Measurements from ENCODE around the gene SEMA4G.
A peak's percentile ranks its signal among the peaks of the same experiment; 100 is the strongest.

The SEMA4G gene, protein sequence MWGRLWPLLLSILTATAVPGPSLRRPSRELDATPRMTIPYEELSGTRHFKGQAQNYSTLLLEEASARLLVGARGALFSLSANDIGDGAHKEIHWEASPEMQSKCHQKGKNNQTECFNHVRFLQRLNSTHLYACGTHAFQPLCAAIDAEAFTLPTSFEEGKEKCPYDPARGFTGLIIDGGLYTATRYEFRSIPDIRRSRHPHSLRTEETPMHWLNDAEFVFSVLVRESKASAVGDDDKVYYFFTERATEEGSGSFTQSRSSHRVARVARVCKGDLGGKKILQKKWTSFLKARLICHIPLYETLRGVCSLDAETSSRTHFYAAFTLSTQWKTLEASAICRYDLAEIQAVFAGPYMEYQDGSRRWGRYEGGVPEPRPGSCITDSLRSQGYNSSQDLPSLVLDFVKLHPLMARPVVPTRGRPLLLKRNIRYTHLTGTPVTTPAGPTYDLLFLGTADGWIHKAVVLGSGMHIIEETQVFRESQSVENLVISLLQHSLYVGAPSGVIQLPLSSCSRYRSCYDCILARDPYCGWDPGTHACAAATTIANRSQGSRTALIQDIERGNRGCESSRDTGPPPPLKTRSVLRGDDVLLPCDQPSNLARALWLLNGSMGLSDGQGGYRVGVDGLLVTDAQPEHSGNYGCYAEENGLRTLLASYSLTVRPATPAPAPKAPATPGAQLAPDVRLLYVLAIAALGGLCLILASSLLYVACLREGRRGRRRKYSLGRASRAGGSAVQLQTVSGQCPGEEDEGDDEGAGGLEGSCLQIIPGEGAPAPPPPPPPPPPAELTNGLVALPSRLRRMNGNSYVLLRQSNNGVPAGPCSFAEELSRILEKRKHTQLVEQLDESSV
- total RNA-seq: 0.35 to 1.1 reads per million in 2 experiments

DNA sequence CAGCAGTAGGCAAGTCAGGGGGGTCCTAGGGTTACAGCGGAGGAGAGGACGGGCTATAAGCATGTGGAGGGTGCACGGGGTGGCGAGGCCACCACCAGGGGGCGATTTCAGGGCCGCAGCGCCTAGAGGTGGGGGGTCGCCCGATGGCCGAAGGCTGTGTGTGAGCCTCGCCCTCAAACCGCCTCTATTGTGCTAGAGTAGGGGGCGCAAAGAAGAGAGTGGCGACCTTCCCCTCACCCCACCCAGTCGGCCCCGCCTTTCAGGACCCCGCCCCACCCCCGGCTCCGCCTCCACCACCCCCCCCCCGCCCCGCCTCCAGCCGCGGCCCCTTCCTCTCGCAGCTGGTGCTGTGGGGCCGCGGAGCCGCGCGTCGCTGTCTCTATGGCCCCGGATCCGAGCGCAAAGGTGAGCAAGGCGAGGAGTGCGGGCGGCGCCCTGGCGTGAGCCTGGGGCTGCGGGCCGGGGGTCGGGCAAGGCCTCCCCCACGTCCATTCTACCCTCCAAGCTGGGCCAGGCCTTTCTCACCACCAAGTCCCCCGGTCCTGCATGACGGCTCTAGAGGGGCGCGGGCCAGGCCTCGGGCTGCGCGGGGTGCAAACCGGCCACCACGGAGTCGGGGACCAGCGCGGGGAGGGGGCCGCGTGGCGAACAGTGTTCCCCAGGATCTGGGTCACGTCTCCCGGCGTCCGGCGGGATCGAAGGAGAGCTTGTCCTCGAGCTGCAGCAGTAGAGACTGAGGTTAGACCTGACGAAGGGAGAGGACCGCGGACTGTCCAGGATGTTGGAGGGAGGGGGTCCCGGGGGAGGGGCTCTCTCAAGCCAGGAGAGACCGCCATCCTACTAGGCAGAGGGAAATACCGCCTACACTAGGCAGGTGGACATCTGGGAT is at the start of gene SEMA4G:
Gene SEMA4G, plus strand, starts transcription at position 318 of the 889 bp plus-strand sequence. CDS start 3,409 bp downstream, outside the sequence.
- peak; percentile 18 for DNase-seq (ENCODE audit: low read depth)

DNA sequence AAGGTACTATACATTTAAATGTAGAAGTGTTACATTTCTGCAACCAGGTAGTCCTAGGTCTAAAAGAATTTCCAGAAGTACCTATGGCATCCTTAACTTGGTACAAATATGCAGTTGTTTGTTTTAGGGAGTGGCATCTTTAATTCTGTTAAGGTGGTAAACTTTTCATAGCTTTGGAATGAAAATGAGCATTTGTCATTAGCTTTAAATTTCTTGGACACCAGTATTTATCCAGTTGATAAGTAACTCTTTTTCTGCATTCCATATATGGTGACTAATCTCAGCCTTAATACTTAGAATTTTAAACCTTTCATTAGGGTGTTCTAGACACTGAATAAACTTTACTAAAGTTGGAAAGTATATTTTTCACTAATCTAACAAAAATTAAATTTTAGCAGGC is 45.7 kb upstream of the SEMA4G start:
- DNase-seq (ENCODE audit: low read depth): no peak

DNA sequence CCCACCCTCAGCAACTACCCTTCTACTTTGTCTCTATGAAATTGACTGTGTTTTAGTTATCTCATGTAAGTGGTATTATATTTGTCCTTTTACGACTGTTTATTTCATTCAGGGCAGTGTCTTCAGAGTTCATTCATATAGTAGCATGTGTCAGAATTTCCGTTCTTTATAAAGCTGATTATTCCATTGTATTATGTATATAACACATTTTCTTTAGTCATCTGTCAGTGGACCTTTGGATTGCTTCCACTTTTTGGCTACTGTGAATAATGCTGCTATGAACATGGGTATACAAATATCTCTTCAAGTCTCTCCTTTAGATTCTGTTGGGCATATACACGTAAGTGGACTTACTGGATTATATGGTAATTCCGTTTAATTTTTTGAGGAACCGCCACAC is 42.0 kb upstream of the SEMA4G start:
- DNase-seq (ENCODE audit: low read depth): no peak

DNA sequence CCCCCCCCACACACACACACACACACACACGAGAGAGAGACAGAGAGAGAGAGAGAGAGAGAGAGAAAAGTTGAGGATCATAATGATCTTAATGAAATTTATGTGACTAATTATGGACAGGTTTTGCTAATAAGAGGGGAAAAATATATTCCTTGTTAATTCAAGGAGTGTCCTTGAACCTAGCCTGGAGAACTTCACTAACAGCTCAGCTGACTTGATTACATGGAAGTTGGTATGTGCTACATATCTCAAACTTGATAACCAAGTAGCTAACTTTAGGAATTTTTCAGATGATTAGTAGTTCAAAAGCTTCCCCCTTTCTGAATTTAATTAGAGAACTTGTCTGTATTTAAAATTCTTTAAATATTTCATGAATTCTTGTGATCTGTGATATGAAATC is 41.3 kb upstream of the SEMA4G start:
- no peak for DNase-seq (ENCODE audit: low read depth)

DNA sequence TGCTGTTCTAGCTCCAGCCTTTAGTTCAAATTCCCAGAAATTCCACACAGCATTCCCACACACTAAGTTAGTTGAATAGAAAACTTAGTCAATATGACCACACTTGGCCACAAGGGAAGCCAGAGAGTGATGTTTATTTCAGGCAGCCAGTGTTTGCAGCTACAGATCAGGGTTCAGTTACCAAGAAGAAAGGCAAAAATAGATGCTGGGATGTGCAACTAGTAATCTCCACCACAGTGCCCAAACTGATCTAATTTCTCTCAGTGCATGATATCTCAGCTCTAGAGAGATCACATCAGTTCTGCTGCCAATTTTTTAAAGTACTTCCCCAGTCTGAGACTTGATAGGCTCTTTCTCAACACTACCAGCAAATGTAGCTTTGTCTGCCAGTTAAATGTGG is 38.9 kb upstream of the SEMA4G start:
- DNase-seq (ENCODE audit: low read depth): no peak

DNA sequence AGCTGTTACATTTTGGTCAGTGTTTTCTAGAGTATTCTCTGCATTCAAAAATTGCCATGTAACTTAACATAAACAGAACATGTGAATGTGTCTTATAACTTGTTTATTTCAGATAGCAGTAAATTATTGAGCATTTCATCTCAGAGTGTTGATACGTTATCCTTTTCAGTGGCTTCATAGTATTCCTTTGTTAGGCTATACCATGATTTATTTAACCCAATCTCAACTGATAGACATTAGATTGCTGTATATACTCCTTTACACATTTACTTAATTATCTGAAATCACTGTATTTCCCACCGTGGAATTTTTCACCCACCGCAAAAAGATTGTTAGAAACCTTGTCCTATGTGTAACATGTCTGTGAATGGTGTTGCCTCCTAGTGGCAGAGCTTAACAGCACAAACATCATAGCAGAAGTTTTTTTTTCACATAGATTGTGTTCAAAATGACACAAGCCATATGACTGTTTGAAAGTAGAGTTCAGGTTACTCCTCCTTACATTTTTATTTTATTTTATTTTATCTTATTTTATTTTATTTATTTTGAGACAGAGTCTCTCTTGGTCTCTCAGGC is 35.1 kb upstream of the SEMA4G start:
- no peak for DNase-seq (ENCODE audit: low read depth)

DNA sequence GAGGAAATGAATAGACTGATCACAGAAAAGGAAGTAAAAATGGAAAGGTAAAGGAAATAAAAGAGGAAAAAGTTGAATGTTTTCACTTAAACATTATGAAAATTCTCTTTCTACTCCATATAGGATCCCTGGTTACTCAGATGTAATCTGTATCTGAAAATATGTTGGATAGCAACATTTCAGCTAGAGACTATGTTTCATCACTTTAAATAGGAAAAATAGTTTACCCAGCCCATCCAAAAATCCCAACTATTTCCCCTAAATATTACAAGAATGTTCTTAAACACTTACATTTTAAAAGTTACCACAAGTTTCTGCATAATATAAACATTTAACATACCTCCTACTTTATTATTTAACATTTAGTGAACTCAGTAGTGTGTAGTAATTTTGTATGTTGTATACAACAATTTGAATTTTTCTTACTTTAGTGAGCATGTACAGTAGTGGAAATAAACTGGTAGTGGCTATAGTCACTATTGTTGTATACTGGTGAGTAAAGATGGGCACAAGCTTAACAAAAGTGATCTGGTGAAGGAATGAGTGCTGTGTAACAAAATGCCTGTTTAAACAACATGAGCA is 29.4 kb upstream of the SEMA4G start:
- no peak for DNase-seq (ENCODE audit: low read depth)

DNA sequence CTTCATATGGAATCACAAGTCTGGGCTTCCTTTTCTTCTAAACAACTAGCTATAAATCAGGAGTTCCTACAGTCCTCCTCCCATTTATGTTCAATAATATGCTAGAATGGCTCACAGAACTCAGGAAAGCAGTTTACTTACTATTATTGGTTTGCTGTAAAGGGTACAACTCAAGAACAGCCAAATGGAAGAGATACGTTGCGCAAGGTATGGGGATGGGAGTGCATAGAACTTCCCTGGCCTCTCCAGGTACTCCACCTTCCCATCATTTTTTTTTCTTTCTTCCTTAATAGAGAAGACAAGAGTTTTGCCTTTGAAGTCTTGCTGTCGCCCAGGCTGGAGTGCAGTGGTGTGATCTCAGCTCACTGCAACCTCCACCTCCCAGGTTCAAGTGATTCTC is 27.1 kb upstream of the SEMA4G start:
- no peak for DNase-seq (ENCODE audit: low read depth)

DNA sequence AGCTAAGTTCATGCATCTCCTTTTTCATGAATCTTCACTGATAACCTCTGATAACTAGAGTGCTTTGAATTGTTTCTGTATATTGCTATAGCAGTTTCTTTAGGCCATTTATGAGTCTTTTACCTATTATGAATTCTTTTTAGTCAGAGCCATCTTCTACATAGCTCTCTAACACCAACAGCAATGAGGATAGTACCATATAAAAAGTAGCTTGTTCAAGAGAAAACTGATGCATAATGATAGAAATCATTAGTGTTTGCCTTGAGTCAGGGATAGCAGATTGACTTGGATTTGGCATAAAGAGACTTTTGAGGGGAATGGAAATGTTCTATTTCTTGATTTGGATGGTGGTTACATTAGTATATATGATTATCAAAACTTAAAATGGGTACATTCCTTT is 25.8 kb upstream of the SEMA4G start:
- no peak for DNase-seq (ENCODE audit: low read depth)

DNA sequence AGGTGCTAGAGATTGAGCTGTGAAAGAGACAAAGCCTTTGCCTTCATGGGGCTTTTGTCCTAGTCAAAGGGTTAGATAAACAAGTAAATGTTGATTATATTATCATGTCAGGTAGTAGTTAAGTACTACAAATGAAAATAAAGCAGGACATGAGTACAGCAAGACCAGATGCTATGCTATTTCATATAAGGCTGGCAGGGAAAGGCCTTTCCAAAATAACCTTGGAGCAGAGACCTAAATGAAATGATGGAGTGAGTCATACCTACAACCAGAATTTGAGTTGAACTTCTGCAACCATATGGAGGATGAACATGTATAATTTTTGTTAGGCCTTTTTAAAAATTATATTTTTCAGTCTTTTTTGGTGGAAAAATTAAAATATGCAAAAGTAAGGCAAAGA is 23.6 kb upstream of the SEMA4G start:
- no peak for DNase-seq (ENCODE audit: low read depth)

DNA sequence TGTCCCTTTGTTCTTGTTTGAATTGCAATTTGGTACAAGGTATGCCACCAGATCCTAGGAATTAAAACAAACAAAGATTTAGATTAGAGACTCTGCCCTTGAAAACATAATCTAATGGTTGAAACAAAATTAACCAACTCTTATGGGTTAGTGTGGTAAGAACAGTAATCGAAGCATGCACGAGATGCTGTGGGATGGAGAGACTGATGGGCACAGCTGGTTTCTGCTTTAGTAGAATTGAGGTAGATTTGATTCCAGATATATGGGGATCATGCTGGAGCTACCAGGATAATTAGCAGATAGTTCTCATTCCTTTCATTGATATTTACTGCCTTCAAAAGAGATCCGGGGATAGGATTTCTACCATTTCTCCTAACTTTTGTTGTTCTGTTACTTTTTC is 20.4 kb upstream of the SEMA4G start:
- no peak for DNase-seq (ENCODE audit: low read depth)

DNA sequence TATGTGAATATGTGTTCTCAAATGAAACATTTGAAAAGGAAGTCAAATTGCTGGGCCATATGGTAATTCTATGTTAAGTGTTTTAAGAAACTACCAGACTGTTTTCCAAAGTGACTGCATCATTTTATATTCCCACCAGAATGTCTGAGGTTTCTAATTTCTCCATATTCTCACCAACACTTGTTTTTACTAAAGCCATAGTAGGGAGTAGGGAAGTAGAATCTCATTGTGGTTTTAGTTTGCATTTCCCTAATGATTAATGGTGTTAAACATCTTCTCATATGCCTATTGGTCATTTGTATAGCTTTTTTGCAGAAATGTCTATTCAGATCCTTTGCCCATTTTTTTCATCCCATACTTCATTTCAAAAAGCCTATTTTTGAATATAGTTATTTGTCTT is 9.1 kb upstream of the SEMA4G start:
- DNase-seq (ENCODE audit: low read depth): no peak

DNA sequence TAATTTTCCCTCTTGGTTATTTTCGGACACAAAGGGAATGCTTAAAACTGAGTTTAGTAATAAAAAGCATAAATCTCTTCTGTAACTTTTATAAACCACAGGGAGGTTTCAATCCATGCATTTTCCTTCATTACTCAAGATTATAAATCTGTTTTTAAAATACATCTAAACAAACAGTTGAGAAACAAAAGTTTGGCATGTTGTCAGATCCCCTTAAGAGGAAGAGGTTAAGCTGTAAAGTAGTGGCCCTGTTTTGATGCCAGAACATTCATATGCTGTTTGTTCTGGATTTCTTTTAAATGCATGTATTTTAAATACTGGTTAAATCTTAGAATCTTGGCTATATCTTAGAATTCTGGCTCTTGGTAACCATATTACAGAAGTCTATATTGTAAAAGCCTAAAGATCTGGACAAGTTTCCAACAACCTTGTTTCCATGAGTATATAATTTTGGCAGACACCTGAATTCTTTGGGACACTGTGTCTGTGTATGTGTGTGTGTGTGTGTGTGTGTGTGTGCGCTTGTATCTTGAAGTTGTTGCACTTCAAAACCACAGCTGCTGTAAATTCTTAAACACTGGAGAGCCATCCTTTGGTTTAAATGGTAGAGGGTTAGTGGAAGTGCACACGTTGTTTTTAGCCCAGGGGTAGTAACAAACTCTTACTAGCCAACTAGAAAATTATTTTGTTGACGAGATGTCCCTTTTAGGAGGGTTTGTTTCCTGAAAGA is 6.8 kb upstream of the SEMA4G start:
- no peak for DNase-seq (ENCODE audit: low read depth)

DNA sequence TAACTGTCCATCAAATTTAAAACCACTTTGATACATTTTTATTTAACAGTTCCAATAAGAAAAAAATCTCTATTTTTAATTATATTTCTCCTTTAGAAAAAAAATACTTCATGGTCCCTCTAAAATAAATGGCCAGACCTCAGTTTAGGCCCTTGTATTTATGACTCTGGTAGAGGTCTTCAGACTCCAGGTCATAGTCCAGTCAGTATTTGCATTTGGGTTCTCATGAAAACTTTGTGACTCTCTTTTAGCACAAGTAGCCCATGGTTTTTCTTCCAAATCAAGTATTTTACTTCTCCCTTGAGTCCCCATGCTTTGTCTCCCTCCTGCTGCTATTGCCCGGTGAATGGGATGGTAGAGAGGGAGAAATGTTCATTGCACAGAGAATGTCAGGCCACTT is 5.5 kb upstream of the SEMA4G start:
- DNase-seq (ENCODE audit: low read depth): no peak

DNA sequence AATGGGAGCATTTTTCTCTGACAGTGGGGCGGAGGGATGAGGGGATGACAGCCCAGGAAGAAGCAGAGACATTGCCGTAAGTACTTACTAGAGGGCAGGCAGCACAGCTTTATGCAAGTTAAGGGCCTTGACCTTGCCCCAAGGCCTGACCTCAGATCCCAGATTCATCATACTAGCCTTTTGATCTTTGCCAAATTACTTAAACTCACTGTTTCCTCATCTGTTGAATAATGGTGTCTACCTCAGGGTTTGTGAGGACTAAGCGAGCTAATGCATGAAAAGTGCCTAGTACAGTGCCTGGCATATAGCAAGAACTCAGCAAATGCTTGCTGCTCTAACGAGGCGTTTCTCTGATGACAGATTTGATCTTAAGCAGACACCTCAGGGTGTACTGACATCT is 3.5 kb upstream of the SEMA4G start:
- no peak for DNase-seq (ENCODE audit: low read depth)

DNA sequence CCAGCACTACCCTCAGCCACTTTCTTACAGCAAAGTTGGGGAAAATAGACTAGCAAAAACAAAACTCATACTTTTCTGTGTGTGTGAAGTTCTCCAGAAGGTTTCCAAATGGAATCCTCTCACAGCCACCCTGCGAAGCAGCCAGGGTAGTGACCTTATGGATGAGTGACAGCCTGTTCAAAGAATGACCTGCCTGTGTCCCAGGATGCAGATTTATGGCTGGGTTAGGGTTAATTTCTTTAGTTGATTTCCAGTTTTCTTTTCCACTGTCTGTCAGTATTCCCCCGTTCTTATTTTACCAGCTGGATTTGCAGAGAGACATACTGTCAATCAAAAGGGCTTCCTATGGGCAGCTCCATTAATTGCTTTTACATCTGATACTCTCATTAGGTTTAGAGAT is 2.4 kb upstream of the SEMA4G start:
- DNase-seq (ENCODE audit: low read depth): no peak

DNA sequence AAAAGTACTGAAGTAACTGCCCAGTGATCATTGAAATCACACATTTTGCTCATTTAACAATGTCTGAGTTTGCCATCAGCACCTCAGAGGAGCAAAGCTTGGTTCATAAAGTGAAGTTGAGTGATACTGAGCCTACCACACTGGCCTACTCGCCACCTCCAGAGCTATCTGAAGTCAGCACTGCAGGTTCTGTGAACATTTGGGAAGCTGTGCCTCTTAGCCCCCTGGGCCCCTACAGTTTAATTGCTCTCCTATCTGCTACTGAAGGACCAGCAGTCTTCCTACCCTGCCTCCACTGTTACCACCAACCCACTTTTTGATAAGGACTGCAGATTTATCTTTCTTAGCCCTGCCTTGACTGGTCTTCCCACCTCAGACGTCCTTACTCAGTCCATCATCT is 2.0 kb upstream of the SEMA4G start:
- DNase-seq (ENCODE audit: low read depth): no peak

DNA sequence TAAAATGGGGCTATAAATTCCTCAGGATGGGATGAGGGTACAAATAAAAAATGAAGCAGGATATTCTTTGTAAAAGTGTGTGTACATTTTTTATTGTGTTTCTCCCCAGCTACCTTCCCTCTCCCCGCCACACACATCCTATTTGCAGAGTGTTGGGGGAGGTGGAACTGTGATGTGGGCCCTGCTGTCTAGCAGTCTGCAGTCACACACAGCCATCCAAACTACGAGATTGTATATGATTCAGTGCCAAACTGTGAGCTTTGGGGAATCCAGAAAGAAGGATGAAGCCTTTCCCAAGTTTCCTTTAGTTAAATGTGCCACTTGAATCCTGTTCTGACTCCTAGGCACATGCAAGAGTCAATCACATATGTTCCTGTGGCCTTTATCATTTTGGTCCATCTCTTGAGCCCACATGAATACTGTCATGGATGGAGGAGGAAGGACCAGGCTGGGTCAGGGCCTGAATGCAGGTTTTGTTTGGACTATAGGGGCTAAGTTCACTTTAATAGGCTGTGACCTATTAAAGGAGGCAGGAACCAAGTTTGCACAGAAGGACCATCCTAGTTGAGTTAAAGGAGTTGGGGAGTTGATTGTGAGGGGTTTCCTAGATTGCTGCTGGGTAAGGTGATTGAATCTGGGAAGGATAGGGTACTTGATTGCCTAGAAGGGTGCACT is 1.1 kb upstream of the SEMA4G start:
- no peak for DNase-seq (ENCODE audit: low read depth)

DNA sequence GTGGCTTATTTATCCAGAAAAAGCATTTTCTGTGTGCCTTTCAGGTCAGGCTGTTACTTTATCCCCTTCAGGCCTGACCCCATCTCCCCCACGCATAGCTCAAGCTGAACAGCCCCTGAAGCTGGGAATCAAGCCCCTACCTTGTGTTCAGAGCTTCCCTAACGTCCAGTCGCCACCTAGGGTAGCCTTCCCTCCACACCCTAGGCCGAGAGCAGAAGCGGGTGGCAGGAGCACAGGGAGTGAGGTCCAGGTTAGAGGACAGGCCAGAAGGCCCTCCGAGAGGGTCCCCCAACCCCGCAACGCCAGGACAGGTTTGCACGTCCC is 479 bp upstream of the SEMA4G start:
- no peak for DNase-seq (ENCODE audit: low read depth)
